ENCODE measurements around the gene TSPAN10. TPM values are rescaled to one million over a fixed set of nuclear protein-coding genes. Genes with fewer than 3 reads are reported as not detected.

The TSPAN10 gene
- total and polyA plus RNA-seq, 9 of the 15 experiments (the other 6 are each of a cell fraction or from before 2014, with no cell fraction given), result 0.05 to 0.31 (median 0.13) TPM; not detected in 1

DNA sequence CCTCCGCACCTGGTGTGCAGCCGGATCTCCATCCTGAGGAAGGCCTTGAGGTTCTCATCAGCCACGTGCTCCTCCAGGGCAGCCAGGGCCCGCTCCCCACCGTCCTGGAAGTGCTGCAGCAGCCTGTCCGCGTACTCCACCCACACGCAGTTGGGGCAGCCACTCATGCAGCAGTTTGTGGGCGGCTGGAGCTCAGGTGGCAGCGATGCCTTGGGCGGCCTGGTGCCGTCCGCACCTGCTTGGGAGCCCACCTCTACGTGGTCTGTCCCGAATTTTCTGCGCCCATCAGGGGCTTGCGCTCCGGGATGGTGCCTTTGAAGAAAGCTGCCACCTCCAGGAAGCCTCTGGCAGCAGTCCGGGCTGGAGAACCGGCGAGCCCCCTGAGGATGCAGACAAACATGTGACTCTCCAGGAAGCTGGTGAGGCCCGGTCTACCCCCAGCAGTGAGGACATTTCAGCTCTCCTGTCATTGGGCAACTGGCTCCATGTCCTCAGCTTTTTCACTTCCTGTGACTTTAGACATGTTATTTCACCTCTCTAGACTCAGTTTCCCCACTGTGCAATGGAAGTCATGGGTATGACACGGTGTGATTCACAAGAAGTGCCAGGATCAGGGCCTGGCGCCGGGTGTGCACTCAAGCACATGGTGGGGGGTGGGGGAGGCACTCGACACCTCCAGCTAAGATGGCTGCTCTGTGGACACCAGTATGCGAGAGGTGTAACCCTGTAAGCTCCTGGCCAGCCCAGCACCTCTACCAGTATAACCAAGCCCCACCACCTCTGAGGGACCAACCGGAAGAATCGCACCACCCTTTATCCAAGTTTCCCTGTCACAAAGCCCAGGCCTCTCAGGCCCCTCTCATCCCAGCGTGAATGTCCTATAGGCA, 28.5 kb downstream of the TSPAN10 start (continued):
- TF ChIP-seq, protein P1, sequence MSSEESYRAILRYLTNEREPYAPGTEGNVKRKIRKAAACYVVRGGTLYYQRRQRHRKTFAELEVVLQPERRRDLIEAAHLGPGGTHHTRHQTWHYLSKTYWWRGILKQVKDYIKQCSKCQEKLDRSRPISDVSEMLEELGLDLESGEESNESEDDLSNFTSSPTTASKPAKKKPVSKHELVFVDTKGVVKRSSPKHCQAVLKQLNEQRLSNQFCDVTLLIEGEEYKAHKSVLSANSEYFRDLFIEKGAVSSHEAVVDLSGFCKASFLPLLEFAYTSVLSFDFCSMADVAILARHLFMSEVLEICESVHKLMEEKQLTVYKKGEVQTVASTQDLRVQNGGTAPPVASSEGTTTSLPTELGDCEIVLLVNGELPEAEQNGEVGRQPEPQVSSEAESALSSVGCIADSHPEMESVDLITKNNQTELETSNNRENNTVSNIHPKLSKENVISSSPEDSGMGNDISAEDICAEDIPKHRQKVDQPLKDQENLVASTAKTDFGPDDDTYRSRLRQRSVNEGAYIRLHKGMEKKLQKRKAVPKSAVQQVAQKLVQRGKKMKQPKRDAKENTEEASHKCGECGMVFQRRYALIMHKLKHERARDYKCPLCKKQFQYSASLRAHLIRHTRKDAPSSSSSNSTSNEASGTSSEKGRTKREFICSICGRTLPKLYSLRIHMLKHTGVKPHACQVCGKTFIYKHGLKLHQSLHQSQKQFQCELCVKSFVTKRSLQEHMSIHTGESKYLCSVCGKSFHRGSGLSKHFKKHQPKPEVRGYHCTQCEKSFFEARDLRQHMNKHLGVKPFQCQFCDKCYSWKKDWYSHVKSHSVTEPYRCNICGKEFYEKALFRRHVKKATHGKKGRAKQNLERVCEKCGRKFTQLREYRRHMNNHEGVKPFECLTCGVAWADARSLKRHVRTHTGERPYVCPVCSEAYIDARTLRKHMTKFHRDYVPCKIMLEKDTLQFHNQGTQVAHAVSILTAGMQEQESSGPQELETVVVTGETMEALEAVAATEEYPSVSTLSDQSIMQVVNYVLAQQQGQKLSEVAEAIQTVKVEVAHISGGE (CRISPR knock-in tag; IDR thresholded peaks at IDR 0.05), result no peak; a peak in 1 of 6 replicates
- TF ChIP-seq TCFL5 (CRISPR knock-in tag; conservative IDR thresholded peaks at IDR 0.05), result no peak; the same call in 1 of the 2 replicates
- no peak for TF ChIP-seq TCF7 (IDR thresholded peaks at IDR 0.05; ENCODE audit: borderline replicate concordance)
- TF ChIP-seq EGR1 (conservative IDR thresholded peaks at IDR 0.05), result peak; percentile 65
- TF ChIP-seq, protein P2, sequence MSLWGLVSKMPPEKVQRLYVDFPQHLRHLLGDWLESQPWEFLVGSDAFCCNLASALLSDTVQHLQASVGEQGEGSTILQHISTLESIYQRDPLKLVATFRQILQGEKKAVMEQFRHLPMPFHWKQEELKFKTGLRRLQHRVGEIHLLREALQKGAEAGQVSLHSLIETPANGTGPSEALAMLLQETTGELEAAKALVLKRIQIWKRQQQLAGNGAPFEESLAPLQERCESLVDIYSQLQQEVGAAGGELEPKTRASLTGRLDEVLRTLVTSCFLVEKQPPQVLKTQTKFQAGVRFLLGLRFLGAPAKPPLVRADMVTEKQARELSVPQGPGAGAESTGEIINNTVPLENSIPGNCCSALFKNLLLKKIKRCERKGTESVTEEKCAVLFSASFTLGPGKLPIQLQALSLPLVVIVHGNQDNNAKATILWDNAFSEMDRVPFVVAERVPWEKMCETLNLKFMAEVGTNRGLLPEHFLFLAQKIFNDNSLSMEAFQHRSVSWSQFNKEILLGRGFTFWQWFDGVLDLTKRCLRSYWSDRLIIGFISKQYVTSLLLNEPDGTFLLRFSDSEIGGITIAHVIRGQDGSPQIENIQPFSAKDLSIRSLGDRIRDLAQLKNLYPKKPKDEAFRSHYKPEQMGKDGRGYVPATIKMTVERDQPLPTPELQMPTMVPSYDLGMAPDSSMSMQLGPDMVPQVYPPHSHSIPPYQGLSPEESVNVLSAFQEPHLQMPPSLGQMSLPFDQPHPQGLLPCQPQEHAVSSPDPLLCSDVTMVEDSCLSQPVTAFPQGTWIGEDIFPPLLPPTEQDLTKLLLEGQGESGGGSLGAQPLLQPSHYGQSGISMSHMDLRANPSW (CRISPR knock-in tag; IDR thresholded peaks at IDR 0.05), result no peak
- no peak for TF ChIP-seq LEF1 (IDR thresholded peaks at IDR 0.05)
- peak; percentile 68 for TF ChIP-seq POLR2G (IDR thresholded peaks at IDR 0.05; ENCODE audit: low read depth, low read length)
- TF ChIP-seq FOS (IDR thresholded peaks at IDR 0.05; ENCODE audit: extremely low read depth, insufficient read length), result no peak
- no peak for TF ChIP-seq RCOR1 (IDR thresholded peaks at IDR 0.05; ENCODE audit: borderline replicate concordance in 1 of 2, low read depth in 2 of 2, low read length in 2 of 2)
- TF ChIP-seq NFYB (IDR thresholded peaks at IDR 0.05; ENCODE audit: extremely low read depth, insufficient read length), result no peak
- TF ChIP-seq, protein P3, sequence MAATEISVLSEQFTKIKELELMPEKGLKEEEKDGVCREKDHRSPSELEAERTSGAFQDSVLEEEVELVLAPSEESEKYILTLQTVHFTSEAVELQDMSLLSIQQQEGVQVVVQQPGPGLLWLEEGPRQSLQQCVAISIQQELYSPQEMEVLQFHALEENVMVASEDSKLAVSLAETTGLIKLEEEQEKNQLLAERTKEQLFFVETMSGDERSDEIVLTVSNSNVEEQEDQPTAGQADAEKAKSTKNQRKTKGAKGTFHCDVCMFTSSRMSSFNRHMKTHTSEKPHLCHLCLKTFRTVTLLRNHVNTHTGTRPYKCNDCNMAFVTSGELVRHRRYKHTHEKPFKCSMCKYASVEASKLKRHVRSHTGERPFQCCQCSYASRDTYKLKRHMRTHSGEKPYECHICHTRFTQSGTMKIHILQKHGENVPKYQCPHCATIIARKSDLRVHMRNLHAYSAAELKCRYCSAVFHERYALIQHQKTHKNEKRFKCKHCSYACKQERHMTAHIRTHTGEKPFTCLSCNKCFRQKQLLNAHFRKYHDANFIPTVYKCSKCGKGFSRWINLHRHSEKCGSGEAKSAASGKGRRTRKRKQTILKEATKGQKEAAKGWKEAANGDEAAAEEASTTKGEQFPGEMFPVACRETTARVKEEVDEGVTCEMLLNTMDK (IDR thresholded peaks at IDR 0.05; ENCODE audit: borderline replicate concordance, insufficient read depth, low read depth, low read length, poor library complexity, severe bottlenecking), result no peak
- TF ChIP-seq ADNP (tag; IDR thresholded peaks at IDR 0.05), result no peak
- TF ChIP-seq SMARCA5 (IDR thresholded peaks at IDR 0.05), result no peak
- TF ChIP-seq, protein P4, sequence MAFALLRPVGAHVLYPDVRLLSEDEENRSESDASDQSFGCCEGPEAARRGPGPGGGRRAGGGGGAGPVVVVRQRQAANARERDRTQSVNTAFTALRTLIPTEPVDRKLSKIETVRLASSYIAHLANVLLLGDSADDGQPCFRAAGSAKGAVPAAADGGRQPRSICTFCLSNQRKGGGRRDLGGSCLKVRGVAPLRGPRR (CRISPR knock-in tag; IDR thresholded peaks at IDR 0.05), result peak; percentile 70; the same call in 1 of the 2 replicates
- no peak for TF ChIP-seq PCBP1 (IDR thresholded peaks at IDR 0.05; ENCODE audit: low read depth, low read length, poor library complexity, severe bottlenecking)
- TF ChIP-seq ZNF77 (CRISPR knock-in tag; IDR thresholded peaks at IDR 0.05), result no peak
- no peak for TF ChIP-seq XRCC5 (IDR thresholded peaks at IDR 0.05; ENCODE audit: low read depth, low read length)
- peak; percentile 8; the same call in 1 of the 2 replicates for TF ChIP-seq RBFOX2 (IDR thresholded peaks at IDR 0.05; ENCODE audit: low read depth, low read length)
